RWPE2 (cell line): ENCODE measurements around the gene AFG1L.

Experiments used
- ATAC-seq: fragments of 200-7000 bp; cut with Tn5 transposase; 3 replicates; pipeline ENCODE4 v1.9.1; 2021; ENCODE audit warnings: low read depth
- DNase-seq: peaks from one replicate; pipeline ENCODE4 v3.0.0-alpha.2; 2020; ENCODE audit warnings: low spot score
- H3K27ac ChIP-seq: fragments of 450-650 bp; 2 replicates; pipeline ENCODE4 v1.5.1; 2017; ENCODE audit warnings: mild to moderate bottlenecking; ENCODE audit not compliant: poor library complexity, severe bottlenecking
- H3K27me3 ChIP-seq: fragments of 250-450 bp; sonication (Bioruptor Pico); 2 replicates; pipeline ENCODE4 v1.5.1; 2021; ENCODE audit warnings: mild to moderate bottlenecking, moderate library complexity; ENCODE audit not compliant: insufficient read depth, poor library complexity, severe bottlenecking
- H3K36me3 ChIP-seq: fragments of 250-450 bp; sonication (Bioruptor Pico); 2 replicates; pipeline ENCODE4 v1.5.1; 2020; ENCODE audit warnings: low read depth, mild to moderate bottlenecking, moderate library complexity
- H3K4me1 ChIP-seq: fragments of 250-450 bp; sonication (Bioruptor Pico); 2 replicates; pipeline ENCODE4 v1.5.1; 2021; ENCODE audit warnings: mild to moderate bottlenecking, moderate library complexity; ENCODE audit not compliant: insufficient read depth, poor library complexity, severe bottlenecking
- H3K4me3 ChIP-seq: fragments of 250-450 bp; sonication (Bioruptor Pico); 2 replicates; pipeline ENCODE4 v1.5.1; 2021; ENCODE audit warnings: mild to moderate bottlenecking, moderate library complexity; ENCODE audit not compliant: severe bottlenecking
- H3K9me3 ChIP-seq: fragments of 250-450 bp; sonication (Bioruptor Pico); 2 replicates; pipeline ENCODE4 v1.5.1; 2021; ENCODE audit warnings: mild to moderate bottlenecking, moderate library complexity; ENCODE audit not compliant: severe bottlenecking
- CTCF ChIP-seq: fragments of 450-650 bp; IDR thresholded peaks from one replicate; pipeline ENCODE4 v1.5.1; 2017; ENCODE audit warnings: mild to moderate bottlenecking, moderate library complexity; ENCODE audit not compliant: poor library complexity, severe bottlenecking

Gene AFG1L

GRCh38 chr6:108510461-108511319, 215.8 kb downstream of the AFG1L start:
- no peaks in the 10 kb centered on the region for H3K9me3 ChIP-seq
- H3K27ac ChIP-seq, result no peak overlapping the region
- DNase-seq (no peak), ATAC-seq (no peak)
- no peaks in the 10 kb centered on the region for H3K4me1 ChIP-seq
- no peaks in the 10 kb centered on the region for H3K27me3 ChIP-seq
- no peaks in the 10 kb centered on the region for H3K36me3 ChIP-seq
- no peak for TF ChIP-seq CTCF
- H3K4me3 ChIP-seq, result no peak overlapping the region

GRCh38 chr6:108518714-108519576, 224.1 kb downstream of the AFG1L start:
- Histone ChIP-seq H3K4me1 (no peaks in the 10 kb centered on the region), H3K27me3 (no peaks in the 10 kb centered on the region), H3K4me3 (no peak overlapping the region), H3K27ac (no peak overlapping the region), H3K36me3 (no peaks in the 10 kb centered on the region), H3K9me3 (no peaks in the 10 kb centered on the region)
- no peak for DNase-seq
- ATAC-seq, result peak; percentile 51; the same call in 2 of the 3 replicates
- peak; percentile 60 for TF ChIP-seq CTCF

- no peak for DNase-seq
- no peaks in the 10 kb centered on the region for H3K4me1 ChIP-seq
- no peak for TF ChIP-seq CTCF
- no peaks in the 10 kb centered on the region for H3K9me3 ChIP-seq
- ATAC-seq, result no peak
- no peak overlapping the region for H3K4me3 ChIP-seq
- no peak overlapping the region for H3K27ac ChIP-seq
- no peaks in the 10 kb centered on the region for H3K36me3 ChIP-seq
- no peaks in the 10 kb centered on the region for H3K27me3 ChIP-seq
Observed at GRCh38 chr6:108521616-108522107, 226.8 kb downstream of the AFG1L start.

- no peaks in the 10 kb centered on the region for H3K27me3 ChIP-seq
- H3K4me1 ChIP-seq, result no peaks in the 10 kb centered on the region
- ATAC-seq (no peak), DNase-seq (no peak)
- H3K36me3 ChIP-seq, result no peaks in the 10 kb centered on the region
- H3K27ac ChIP-seq, result no peak overlapping the region
- H3K9me3 ChIP-seq, result no peaks in the 10 kb centered on the region
- no peak for TF ChIP-seq CTCF
- no peak overlapping the region for H3K4me3 ChIP-seq
Observed at GRCh38 chr6:108523697-108524096, 228.8 kb downstream of the AFG1L start.
